Myocyte (in vitro differentiated cells): ENCODE measurements around the gene RCC2. TPM values are rescaled to one million over a fixed set of nuclear protein-coding genes. Genes with fewer than 3 reads are reported as not detected.
"Not testable (repeated sequence)": the region's sequence is repeated elsewhere in the genome, so short reads cannot be mapped to it uniquely, and the experiment has no call there.

Source experiments
- DNase-seq: peaks from one replicate; pipeline ENCODE4 v3.0.0-alpha.2; 2012; ENCODE audit warnings: low read depth
- polyA plus RNA-seq: library from polyadenylated mRNA; unstranded; fragments of >200 nt; gene quantifications from one replicate; pipeline ENCODE4 v1.2.1, GENCODE V29; 2012; ENCODE audit warnings: missing spikeins
- total RNA-seq: library from RNA; depleted of rRNA; stranded (reverse); fragments of >200 nt; gene quantifications from 2 replicates; pipeline ENCODE4 v1.2.3, GENCODE V29; 2014

Gene RCC2
- 29.9 and 32.2 TPM in 2 replicates for total RNA-seq
- 55.7 TPM for polyA plus RNA-seq

- peak; percentile 83 for DNase-seq
Measured at GRCh38 chr1:17439250-17440073, at the start of gene RCC2. RCC2 (minus strand) TSS chr1:17439677; CDS start chr1:17438514, 1,163 bp downstream.

- no peak for DNase-seq
Measured at GRCh38 chr1:17486242-17486641, 46.8 kb upstream of the RCC2 start.

GRCh38 chr1:17485281-17485680 lies 45.8 kb upstream of the RCC2 start:
- DNase-seq, result no peak

GRCh38 chr1:17481981-17482380 lies 42.5 kb upstream of the RCC2 start:
- DNase-seq, result not testable (repeated sequence)

GRCh38 chr1:17480846-17481245 lies 41.4 kb upstream of the RCC2 start:
- DNase-seq, result no peak

- DNase-seq, result no peak
Measured at GRCh38 chr1:17475752-17476151, 36.3 kb upstream of the RCC2 start.

- DNase-seq, result not testable (repeated sequence)
Measured at GRCh38 chr1:17474836-17475555, 35.5 kb upstream of the RCC2 start.

- DNase-seq, result no peak
Measured at GRCh38 chr1:17472814-17473213, 33.3 kb upstream of the RCC2 start.

GRCh38 chr1:17471393-17471792 lies 31.9 kb upstream of the RCC2 start:
- DNase-seq, result no peak

- no peak for DNase-seq
Measured at GRCh38 chr1:17470021-17470799, 30.7 kb upstream of the RCC2 start.

- DNase-seq, result not testable (repeated sequence)
Measured at GRCh38 chr1:17468357-17469265, 29.1 kb upstream of the RCC2 start.

GRCh38 chr1:17466359-17466758 lies 26.9 kb upstream of the RCC2 start:
- no peak for DNase-seq

- DNase-seq, result no peak
Measured at GRCh38 chr1:17465228-17465627, 25.8 kb upstream of the RCC2 start.

GRCh38 chr1:17463991-17464390 lies 24.5 kb upstream of the RCC2 start:
- DNase-seq, result no peak

GRCh38 chr1:17462669-17463068 lies 23.2 kb upstream of the RCC2 start:
- DNase-seq, result no peak

GRCh38 chr1:17460219-17460618 lies 20.7 kb upstream of the RCC2 start:
- no peak for DNase-seq

GRCh38 chr1:17458794-17459193 lies 19.3 kb upstream of the RCC2 start:
- DNase-seq, result no peak

GRCh38 chr1:17452686-17453085 lies 13.2 kb upstream of the RCC2 start:
- DNase-seq, result no peak

GRCh38 chr1:17452203-17452602 lies 12.7 kb upstream of the RCC2 start:
- not testable (repeated sequence) for DNase-seq

- DNase-seq, result peak; percentile 15
Measured at GRCh38 chr1:17451731-17452130, 12.3 kb upstream of the RCC2 start.
